ENCODE data around the gene TPRX2. TPM values are rescaled to one million over a fixed set of nuclear protein-coding genes. Genes with fewer than 3 reads are reported as not detected.
"Not testable (repeated sequence)": the region's sequence is repeated elsewhere in the genome, so short reads cannot be mapped to it uniquely, and the experiment has no call there.

The TPRX2 gene
- total and polyA plus RNA-seq, 4 donors, result not detected

DNA sequence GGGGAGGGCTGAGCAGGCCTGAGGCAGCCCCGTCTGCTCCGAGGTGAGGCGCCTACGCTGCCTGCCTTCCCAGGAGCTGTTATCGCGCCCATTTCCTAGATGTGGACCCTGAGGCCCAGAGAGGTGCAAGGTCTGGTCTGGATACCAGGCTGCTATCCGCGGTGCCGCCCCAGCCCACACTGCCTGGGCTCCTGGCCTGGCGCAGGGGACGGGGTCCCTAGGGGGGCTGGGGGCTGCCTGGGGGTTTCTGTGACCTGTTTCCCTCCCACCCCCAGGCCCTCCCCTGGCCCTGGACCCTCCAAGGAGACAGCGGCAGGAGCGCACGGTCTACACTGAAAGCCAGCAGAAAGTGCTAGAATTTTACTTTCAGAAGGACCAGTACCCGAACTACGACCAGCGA lies 803 bp downstream of the TPRX2 start:
- not testable (repeated sequence) for DNase-seq; H3K27ac ChIP-seq (ENCODE audit: low read depth in 1 of 2, low read length in 1 of 2); H3K4me1 ChIP-seq (ENCODE audit: control insufficient read depth in 5 of 5, insufficient read depth in 5 of 5, low read length in 5 of 5); H3K9me3 ChIP-seq (ENCODE audit: control insufficient read depth in 4 of 4, insufficient read depth in 3 of 4, low read length in 3 of 4); H3K27me3 ChIP-seq (ENCODE audit: control insufficient read depth in 3 of 3, insufficient read depth in 3 of 3, low read length in 2 of 3); H3K9ac ChIP-seq (ENCODE audit: insufficient read depth in 1 of 2, low read length in 2 of 2); H3K4me3 ChIP-seq; ATAC-seq (ENCODE audit: insufficient read depth, low FRiP score); H3K36me3 ChIP-seq (ENCODE audit: control insufficient read depth in 4 of 4, insufficient read depth in 4 of 4, low read length in 4 of 4)
- WGBS, 2 donors, result 94 to 96% methylated on average over 5 to 9 of the region's 17 CpGs

DNA sequence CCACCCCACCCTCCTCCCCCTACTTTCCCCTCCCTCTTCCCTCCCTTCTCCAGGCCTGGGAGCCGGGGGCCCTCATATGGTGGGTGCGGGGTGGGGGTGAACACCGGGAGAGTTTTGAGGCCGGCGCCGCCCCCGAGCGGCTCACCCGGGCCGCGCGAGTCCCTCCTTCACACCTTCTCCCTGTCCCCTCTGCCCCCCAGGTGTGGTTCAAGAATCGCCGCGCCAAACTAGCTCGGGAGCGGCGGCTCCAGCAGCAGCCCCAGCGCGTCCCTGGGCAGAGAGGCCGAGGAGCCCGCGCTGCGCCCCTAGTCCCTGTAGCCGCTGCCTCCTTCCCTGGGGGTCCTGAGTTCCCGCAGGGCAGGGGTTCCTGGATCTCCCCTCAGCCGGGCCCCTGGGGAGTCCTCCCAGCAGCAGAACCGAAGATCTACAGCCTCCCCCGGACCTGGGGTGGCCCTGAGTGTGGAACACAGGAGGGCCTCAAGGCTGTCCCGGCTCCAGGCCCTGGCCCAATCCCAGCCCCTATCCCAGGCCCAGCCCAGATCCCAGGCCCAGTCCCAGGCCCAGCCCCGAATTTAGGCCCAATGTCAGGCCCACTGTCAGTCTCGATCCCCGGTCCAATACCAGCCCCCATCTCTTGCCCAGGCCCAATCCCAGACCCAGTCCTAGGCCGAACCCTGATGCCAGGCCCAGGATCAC lies 1.7 kb downstream of the TPRX2 start:
- Histone ChIP-seq H3K4me3 (no peak overlapping the region), H3K4me1 (ENCODE audit: control insufficient read depth in 5 of 5, insufficient read depth in 5 of 5, low read length in 5 of 5) (no peaks in the 10 kb centered on the region), H3K27me3 (ENCODE audit: control insufficient read depth in 3 of 3, insufficient read depth in 3 of 3, low read length in 2 of 3) (peaks cover 0 to 3% (median 0%) of the 10 kb centered on the region in 3 donors), H3K27ac (ENCODE audit: low read depth in 1 of 2, low read length in 1 of 2) (no peak overlapping the region), H3K9me3 (ENCODE audit: control insufficient read depth in 4 of 4, insufficient read depth in 3 of 4, low read length in 3 of 4) (peaks cover 0 to 6% (median 2%) of the 10 kb centered on the region in 4 donors), H3K36me3 (ENCODE audit: control insufficient read depth in 4 of 4, insufficient read depth in 4 of 4, low read length in 4 of 4) (no peaks in the 10 kb centered on the region), H3K9ac (ENCODE audit: insufficient read depth in 1 of 2, low read length in 2 of 2) (no peak overlapping the region)
- DNase-seq (no peak), ATAC-seq (ENCODE audit: insufficient read depth, low FRiP score) (no peak)
- TF ChIP-seq CTCF (IDR thresholded peaks at IDR 0.05; ENCODE audit: control extremely low read depth, extremely low read depth), result no peak
- WGBS, 2 donors, result 49 to 55% methylated on average over 26 to 34 of the region's 34 CpGs

DNA sequence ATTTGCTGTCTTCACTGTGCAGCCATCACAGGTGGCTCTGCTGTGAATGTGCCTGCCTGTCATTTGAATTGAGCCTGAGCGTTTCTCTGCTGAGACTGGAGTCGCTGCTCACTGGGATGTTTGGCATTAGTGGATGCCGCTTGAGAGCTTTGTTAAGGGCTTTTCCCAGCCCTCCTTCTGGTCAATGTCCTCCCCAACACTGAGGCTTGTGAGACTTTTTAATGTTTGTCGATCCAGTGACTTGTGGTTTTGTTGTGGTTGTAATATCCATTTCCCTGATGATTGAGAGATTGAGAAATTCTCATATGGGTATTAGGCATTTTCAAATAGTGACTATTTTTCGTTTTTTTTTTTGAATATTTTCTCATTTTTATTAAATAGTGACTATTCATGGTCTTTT lies 2.6 kb downstream of the TPRX2 start:
- Histone ChIP-seq H3K27me3 (ENCODE audit: control insufficient read depth in 3 of 3, insufficient read depth in 3 of 3, low read length in 2 of 3) (no peaks in the 10 kb centered on the region), H3K36me3 (ENCODE audit: control insufficient read depth in 4 of 4, insufficient read depth in 4 of 4, low read length in 4 of 4) (no peaks in the 10 kb centered on the region), H3K9ac (ENCODE audit: insufficient read depth in 1 of 2, low read length in 2 of 2) (no peak overlapping the region), H3K4me1 (ENCODE audit: control insufficient read depth in 5 of 5, insufficient read depth in 5 of 5, low read length in 5 of 5) (no peaks in the 10 kb centered on the region), H3K4me3 (no peak overlapping the region), H3K9me3 (ENCODE audit: control insufficient read depth in 4 of 4, insufficient read depth in 3 of 4, low read length in 3 of 4) (peaks cover 0 to 6% (median 2%) of the 10 kb centered on the region in 4 donors), H3K27ac (ENCODE audit: low read depth in 1 of 2, low read length in 1 of 2) (no peak overlapping the region)
- ATAC-seq (ENCODE audit: insufficient read depth, low FRiP score) (no peak), DNase-seq (no peak)
- TF ChIP-seq CTCF (IDR thresholded peaks at IDR 0.05; ENCODE audit: control extremely low read depth, extremely low read depth), result no peak
- 87 to 92% methylated on average over 5 of the region's 5 CpGs for WGBS, 2 donors

GRCh38 chr19:47863514-47863936 lies 4.5 kb downstream of the TPRX2 start:
- no peak overlapping the region for H3K27ac ChIP-seq (ENCODE audit: low read depth in 1 of 2, low read length in 1 of 2)
- no peak overlapping the region for H3K4me3 ChIP-seq
- ATAC-seq (ENCODE audit: insufficient read depth, low FRiP score), result peak; percentile 80
- no peak overlapping the region for H3K9ac ChIP-seq (ENCODE audit: insufficient read depth in 1 of 2, low read length in 2 of 2)
- DNase-seq, result peak; percentile 77 to 88 (median 80)
- H3K9me3 ChIP-seq (ENCODE audit: control insufficient read depth in 4 of 4, insufficient read depth in 3 of 4, low read length in 3 of 4), result peaks cover 0 to 6% (median 2%) of the 10 kb centered on the region in 4 donors
- 16 to 20% methylated on average over 14 of the region's 14 CpGs for WGBS, 2 donors
- TF ChIP-seq CTCF (IDR thresholded peaks at IDR 0.05; ENCODE audit: control extremely low read depth, extremely low read depth), result peak; percentile 80
- no peaks in the 10 kb centered on the region for H3K27me3 ChIP-seq (ENCODE audit: control insufficient read depth in 3 of 3, insufficient read depth in 3 of 3, low read length in 2 of 3)
- H3K36me3 ChIP-seq (ENCODE audit: control insufficient read depth in 4 of 4, insufficient read depth in 4 of 4, low read length in 4 of 4), result no peaks in the 10 kb centered on the region
- no peaks in the 10 kb centered on the region for H3K4me1 ChIP-seq (ENCODE audit: control insufficient read depth in 5 of 5, insufficient read depth in 5 of 5, low read length in 5 of 5)

Measured in lung (tissue), 12 donors.